ENCODE measurements around the gene RNF145.

GRCh38 chr5:159171274-159171673 is 38.1 kb downstream of the RNF145 start:
- TF ChIP-seq CTCF (IDR thresholded peaks at IDR 0.05; ENCODE audit: insufficient read depth, low read length, poor library complexity, severe bottlenecking) (no peak), EZH2phosphoT487 (conservative IDR thresholded peaks at IDR 0.05; ENCODE audit: low read length) (no peak)

All from SU-DHL-6 (cell line).